ENCODE results near the gene INSR. TPM values are rescaled to one million over a fixed set of nuclear protein-coding genes. Genes with fewer than 3 reads are reported as not detected.

The INSR gene
- total and polyA plus RNA-seq, 2 experiments from 2014 or later = 19.2 to 52.1 TPM

DNA sequence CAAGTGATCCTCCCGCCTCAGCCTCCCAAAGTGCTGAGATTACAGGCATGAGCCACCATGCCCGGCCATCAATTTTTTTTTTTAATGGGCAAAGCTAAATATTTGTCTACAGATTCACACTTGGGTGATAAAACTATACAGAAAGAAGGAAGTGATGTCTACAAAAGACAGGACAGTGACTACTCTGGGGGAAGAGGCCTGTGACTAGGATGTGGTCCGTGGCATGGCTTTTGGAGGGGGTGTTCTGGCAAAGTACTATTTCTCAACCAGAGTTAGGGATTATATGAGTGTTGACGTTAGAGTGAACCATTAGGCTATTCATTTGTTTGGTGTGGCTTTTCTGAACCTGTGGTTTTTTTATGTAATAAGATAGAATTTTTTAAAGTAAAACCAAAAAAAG lies 42.7 kb downstream of the INSR start:
- Histone ChIP-seq H3K79me2 (replicated peaks; ENCODE audit: insufficient read depth) (peaks cover 30% of the 10 kb centered on the region), H3K27ac (ENCODE audit: low read depth) (no peak overlapping the region), H3K27me3 (ENCODE audit: insufficient read depth) (no peaks in the 10 kb centered on the region), H3K9me2 (ENCODE audit: insufficient read depth) (no peaks in the 10 kb centered on the region), H3K4me1 (ENCODE audit: insufficient read depth) (no peaks in the 10 kb centered on the region; the same call in 1 of the 2 replicates), H3K4me3 (no peak overlapping the region), H4K20me1 (replicated peaks; ENCODE audit: insufficient read depth) (peaks cover 11% of the 10 kb centered on the region), H2AFZ (no peak overlapping the region), H3K4me2 (no peak overlapping the region), H3F3A (replicated peaks; ENCODE audit: low read depth) (no peaks in the 10 kb centered on the region), H3K36me3 (ENCODE audit: insufficient read depth) (no peaks in the 10 kb centered on the region)
- DNase-seq (ENCODE audit: low spot score) (no peak), ATAC-seq (no peak)
- H3K4me1 Mint-ChIP-seq = peaks cover 14% of the 10 kb centered on the region
- peaks cover 2% of the 10 kb centered on the region for H3K27me3 Mint-ChIP-seq (ENCODE audit: insufficient read depth, low read depth, poor library complexity)
- H3K4me3 Mint-ChIP-seq = no peak overlapping the region
- peaks cover 10% of the 10 kb centered on the region; the same call in 2 of the 3 replicates for H3K36me3 Mint-ChIP-seq (ENCODE audit: low read depth)
- peaks cover 6% of the 10 kb centered on the region; the same call in 1 of the 3 replicates for H3K9me3 Mint-ChIP-seq
- TF ChIP-seq, protein P1, sequence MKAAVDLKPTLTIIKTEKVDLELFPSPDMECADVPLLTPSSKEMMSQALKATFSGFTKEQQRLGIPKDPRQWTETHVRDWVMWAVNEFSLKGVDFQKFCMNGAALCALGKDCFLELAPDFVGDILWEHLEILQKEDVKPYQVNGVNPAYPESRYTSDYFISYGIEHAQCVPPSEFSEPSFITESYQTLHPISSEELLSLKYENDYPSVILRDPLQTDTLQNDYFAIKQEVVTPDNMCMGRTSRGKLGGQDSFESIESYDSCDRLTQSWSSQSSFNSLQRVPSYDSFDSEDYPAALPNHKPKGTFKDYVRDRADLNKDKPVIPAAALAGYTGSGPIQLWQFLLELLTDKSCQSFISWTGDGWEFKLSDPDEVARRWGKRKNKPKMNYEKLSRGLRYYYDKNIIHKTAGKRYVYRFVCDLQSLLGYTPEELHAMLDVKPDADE (IDR thresholded peaks at IDR 0.05) = no peak
- TF ChIP-seq JUNB (IDR thresholded peaks at IDR 0.05; ENCODE audit: unreplicated experiment) (no peak), EZH2phosphoT487 (IDR thresholded peaks at IDR 0.05; ENCODE audit: unreplicated experiment) (no peak)
- H3K27ac Mint-ChIP-seq = no peak overlapping the region

DNA sequence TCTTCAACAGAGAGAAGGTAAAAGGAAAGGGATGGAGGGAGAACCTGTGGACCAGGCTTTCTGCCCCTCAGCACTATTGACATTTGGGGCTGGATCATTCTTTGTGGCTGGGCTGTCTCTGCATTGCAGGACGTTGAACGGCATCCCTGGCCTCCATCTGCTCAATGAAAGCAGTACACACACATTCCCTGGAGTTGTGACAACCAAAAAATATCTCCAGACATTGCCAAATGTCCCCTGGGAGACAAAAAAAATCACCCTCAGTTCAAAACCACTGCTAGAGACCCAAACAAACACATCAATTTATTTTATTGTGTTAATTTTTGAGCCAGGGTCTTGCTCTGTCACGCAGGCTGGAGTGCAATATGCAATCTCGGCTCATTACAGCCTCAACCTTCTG lies 43.3 kb downstream of the INSR start:
- Histone ChIP-seq H3K4me2 (no peak overlapping the region), H3K27me3 (ENCODE audit: insufficient read depth) (no peaks in the 10 kb centered on the region), H3K4me1 (ENCODE audit: insufficient read depth) (no peaks in the 10 kb centered on the region; the same call in 1 of the 2 replicates), H3K79me2 (replicated peaks; ENCODE audit: insufficient read depth) (peaks cover 27% of the 10 kb centered on the region), H3K27ac (ENCODE audit: low read depth) (no peak overlapping the region), H3F3A (replicated peaks; ENCODE audit: low read depth) (no peaks in the 10 kb centered on the region), H3K4me3 (no peak overlapping the region), H2AFZ (no peak overlapping the region), H4K20me1 (replicated peaks; ENCODE audit: insufficient read depth) (peaks cover 11% of the 10 kb centered on the region), H3K36me3 (ENCODE audit: insufficient read depth) (no peaks in the 10 kb centered on the region), H3K9me2 (ENCODE audit: insufficient read depth) (no peaks in the 10 kb centered on the region)
- Mint-ChIP-seq H3K36me3 (ENCODE audit: low read depth) (peaks cover 14% of the 10 kb centered on the region; the same call in 2 of the 3 replicates), H3K9me3 (peaks cover 10% of the 10 kb centered on the region; the same call in 2 of the 3 replicates), H3K4me1 (peaks cover 14% of the 10 kb centered on the region), H3K4me3 (no peak overlapping the region), H3K27me3 (ENCODE audit: insufficient read depth, low read depth, poor library complexity) (peaks cover 2% of the 10 kb centered on the region), H3K27ac (no peak overlapping the region)
- TF ChIP-seq ZNF114 (CRISPR knock-in tag; IDR thresholded peaks at IDR 0.05) (no peak), JUNB (IDR thresholded peaks at IDR 0.05; ENCODE audit: unreplicated experiment) (no peak), NANOG (IDR thresholded peaks at IDR 0.05; ENCODE audit: borderline replicate concordance) (no peak), EZH2phosphoT487 (IDR thresholded peaks at IDR 0.05; ENCODE audit: unreplicated experiment) (no peak), STAT1 (IDR thresholded peaks at IDR 0.05; ENCODE audit: unreplicated experiment) (no peak), ZNF331 (CRISPR knock-in tag; IDR thresholded peaks at IDR 0.05; ENCODE audit: low read depth) (no peak), CREB1 (CRISPR knock-in tag; IDR thresholded peaks at IDR 0.05; ENCODE audit: low read depth) (no peak), EZH2 (IDR thresholded peaks at IDR 0.05; ENCODE audit: low read depth, unreplicated experiment) (no peak), POLR2AphosphoS5 (IDR thresholded peaks at IDR 0.05; ENCODE audit: low read depth) (no peak)
- TF ChIP-seq, protein P1 (IDR thresholded peaks at IDR 0.05) = no peak
- TF ChIP-seq, protein P2, sequence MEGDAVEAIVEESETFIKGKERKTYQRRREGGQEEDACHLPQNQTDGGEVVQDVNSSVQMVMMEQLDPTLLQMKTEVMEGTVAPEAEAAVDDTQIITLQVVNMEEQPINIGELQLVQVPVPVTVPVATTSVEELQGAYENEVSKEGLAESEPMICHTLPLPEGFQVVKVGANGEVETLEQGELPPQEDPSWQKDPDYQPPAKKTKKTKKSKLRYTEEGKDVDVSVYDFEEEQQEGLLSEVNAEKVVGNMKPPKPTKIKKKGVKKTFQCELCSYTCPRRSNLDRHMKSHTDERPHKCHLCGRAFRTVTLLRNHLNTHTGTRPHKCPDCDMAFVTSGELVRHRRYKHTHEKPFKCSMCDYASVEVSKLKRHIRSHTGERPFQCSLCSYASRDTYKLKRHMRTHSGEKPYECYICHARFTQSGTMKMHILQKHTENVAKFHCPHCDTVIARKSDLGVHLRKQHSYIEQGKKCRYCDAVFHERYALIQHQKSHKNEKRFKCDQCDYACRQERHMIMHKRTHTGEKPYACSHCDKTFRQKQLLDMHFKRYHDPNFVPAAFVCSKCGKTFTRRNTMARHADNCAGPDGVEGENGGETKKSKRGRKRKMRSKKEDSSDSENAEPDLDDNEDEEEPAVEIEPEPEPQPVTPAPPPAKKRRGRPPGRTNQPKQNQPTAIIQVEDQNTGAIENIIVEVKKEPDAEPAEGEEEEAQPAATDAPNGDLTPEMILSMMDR (conservative IDR thresholded peaks at IDR 0.05; ENCODE audit: low read depth in 2 of 2) = no peak
- TF ChIP-seq, protein P3, sequence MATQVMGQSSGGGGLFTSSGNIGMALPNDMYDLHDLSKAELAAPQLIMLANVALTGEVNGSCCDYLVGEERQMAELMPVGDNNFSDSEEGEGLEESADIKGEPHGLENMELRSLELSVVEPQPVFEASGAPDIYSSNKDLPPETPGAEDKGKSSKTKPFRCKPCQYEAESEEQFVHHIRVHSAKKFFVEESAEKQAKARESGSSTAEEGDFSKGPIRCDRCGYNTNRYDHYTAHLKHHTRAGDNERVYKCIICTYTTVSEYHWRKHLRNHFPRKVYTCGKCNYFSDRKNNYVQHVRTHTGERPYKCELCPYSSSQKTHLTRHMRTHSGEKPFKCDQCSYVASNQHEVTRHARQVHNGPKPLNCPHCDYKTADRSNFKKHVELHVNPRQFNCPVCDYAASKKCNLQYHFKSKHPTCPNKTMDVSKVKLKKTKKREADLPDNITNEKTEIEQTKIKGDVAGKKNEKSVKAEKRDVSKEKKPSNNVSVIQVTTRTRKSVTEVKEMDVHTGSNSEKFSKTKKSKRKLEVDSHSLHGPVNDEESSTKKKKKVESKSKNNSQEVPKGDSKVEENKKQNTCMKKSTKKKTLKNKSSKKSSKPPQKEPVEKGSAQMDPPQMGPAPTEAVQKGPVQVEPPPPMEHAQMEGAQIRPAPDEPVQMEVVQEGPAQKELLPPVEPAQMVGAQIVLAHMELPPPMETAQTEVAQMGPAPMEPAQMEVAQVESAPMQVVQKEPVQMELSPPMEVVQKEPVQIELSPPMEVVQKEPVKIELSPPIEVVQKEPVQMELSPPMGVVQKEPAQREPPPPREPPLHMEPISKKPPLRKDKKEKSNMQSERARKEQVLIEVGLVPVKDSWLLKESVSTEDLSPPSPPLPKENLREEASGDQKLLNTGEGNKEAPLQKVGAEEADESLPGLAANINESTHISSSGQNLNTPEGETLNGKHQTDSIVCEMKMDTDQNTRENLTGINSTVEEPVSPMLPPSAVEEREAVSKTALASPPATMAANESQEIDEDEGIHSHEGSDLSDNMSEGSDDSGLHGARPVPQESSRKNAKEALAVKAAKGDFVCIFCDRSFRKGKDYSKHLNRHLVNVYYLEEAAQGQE (IDR thresholded peaks at IDR 0.05; ENCODE audit: unreplicated experiment) = no peak
- DNase-seq (ENCODE audit: low spot score) = no peak
- no peak for ATAC-seq
